ENCODE data around the gene ABO. TPM values are rescaled to one million over a fixed set of nuclear protein-coding genes. Genes with fewer than 3 reads are reported as not detected.

The ABO gene
- total and polyA plus RNA-seq, 9 of the 15 experiments (the other 6 are each of a cell fraction or from before 2014, with no cell fraction given) = 5.0 to 21.9 (median 11.9) TPM

- TF ChIP-seq TEAD1 (CRISPR knock-in tag; IDR thresholded peaks at IDR 0.05) (peak; percentile 61 to 86; a peak in 3 of 4 replicates), MXI1 (IDR thresholded peaks at IDR 0.05; ENCODE audit: low read depth, low read length) (no peak), ZNF134 (CRISPR knock-in tag; conservative IDR thresholded peaks at IDR 0.05) (no peak), IRF9 (tag; IDR thresholded peaks at IDR 0.05) (no peak), FOXP1 (CRISPR knock-in tag; IDR thresholded peaks at IDR 0.05) (no peak), SRSF3 (IDR thresholded peaks at IDR 0.05; ENCODE audit: insufficient read depth, low read length) (no peak), GMEB1 (CRISPR knock-in tag; IDR thresholded peaks at IDR 0.05) (no peak), SREBF1 (IDR thresholded peaks at IDR 0.05; ENCODE audit: borderline replicate concordance, low read depth, low read length) (no peak), ZNF253 (CRISPR knock-in tag; conservative IDR thresholded peaks at IDR 0.05) (no peak), RREB1 (CRISPR knock-in tag; IDR thresholded peaks at IDR 0.05) (no peak), PHB2 (IDR thresholded peaks at IDR 0.05; ENCODE audit: low read depth) (no peak), POLR3A (IDR thresholded peaks at IDR 0.05; ENCODE audit: borderline replicate concordance, extremely low read depth, insufficient read depth, insufficient read length) (no peak), ARID3B (CRISPR knock-in tag; IDR thresholded peaks at IDR 0.05; ENCODE audit: borderline replicate concordance) (no peak), HDAC3 (IDR thresholded peaks at IDR 0.05; ENCODE audit: borderline replicate concordance, partially characterized antibody) (no peak), CBX1 (IDR thresholded peaks at IDR 0.05; ENCODE audit: low read depth) (peak; percentile 97), MYNN (IDR thresholded peaks at IDR 0.05) (peak; percentile 92), MYNN (CRISPR knock-in tag; IDR thresholded peaks at IDR 0.05) (no peak), NR2C1 (IDR thresholded peaks at IDR 0.05) (no peak), NR2C1 (tag; IDR thresholded peaks at IDR 0.05) (no peak)
Observed at GRCh38 chr9:133238851-133239532, 36.0 kb downstream of the ABO start (continued).

All from K562 (cell line).